K562 (cell line): ENCODE data around the gene FBXW10. TPM values are rescaled to one million over a fixed set of nuclear protein-coding genes. Genes with fewer than 3 reads are reported as not detected.
"Not testable (repeated sequence)": the region's sequence is repeated elsewhere in the genome, so short reads cannot be mapped to it uniquely, and the experiment has no call there.

ENCODE experiments used
- ATAC-seq: fragments of 200-7000 bp; cut with Tn5 transposase; 3 replicates; pipeline ENCODE4 v1.9.1; 2020; ENCODE audit warnings: moderate library complexity
- BruUV-seq: library from RNA; stranded (reverse); fragments of 400-500 nt; replicated peaks from 2 replicates; lab custom pipeline; 2021; lab: Mats Ljungman, UMichigan
- CTCF ChIA-PET: fragments of 300-600 bp; formaldehyde crosslinking; extraction: SDS; loops from one replicate; lab custom pipeline; 2021; ENCODE audit warnings: low intra/inter-chr PET ratio; lab: Yijun Ruan, JAX
- POLR2A ChIA-PET: fragments of 300-600, 350-650 bp; sonication (Branson Sonifier 250); formaldehyde crosslinking; extraction: SDS; loops from one replicate; lab custom pipeline; 2021; ENCODE audit warnings: antibody characterized with exemption, inconsistent platforms; lab: Yijun Ruan, JAX
- DNase-seq, 4 experiments: peaks; one replicate each; pipeline versions ENCODE4 v3.0.0 to v3.0.0-alpha.2; 2011 to 2018; ENCODE audit warnings: low spot score in 3 of 4, mixed read lengths in 3 of 4; ENCODE audit errors: extremely low read depth in 1 of 4
- FAIRE-seq: peaks from 2 replicates; lab custom pipeline; 2011; peaks lifted over from hg19 to GRCh38; lab: Jason Lieb, UNC
- H2AFZ ChIP-seq: 2 replicates; pipeline ENCODE4 v1.6.0; 2011; ENCODE audit warnings: low read depth, low read length, control low read depth, inconsistent platforms
- H3K27ac ChIP-seq: fragments of 200-600 bp; 3 replicates; pipeline ENCODE4 v1.8.0; 2011; ENCODE audit warnings: low read depth, mild to moderate bottlenecking, control low read depth, inconsistent platforms, low read length, moderate library complexity, mixed read lengths; ENCODE audit errors: extremely low read depth
- H3K27me3 ChIP-seq, 2 experiments: fragments of 300-600 bp in 1 of 2; 2 replicates in 1 of 2; 3 replicates in 1 of 2; pipeline versions ENCODE4 v1.6.0 to v1.8.0; 2011; ENCODE audit warnings: inconsistent platforms in 2 of 2, low read length in 2 of 2, mild to moderate bottlenecking in 1 of 2, mixed read lengths in 1 of 2, moderate library complexity in 1 of 2; ENCODE audit not compliant: control insufficient read depth in 2 of 2, insufficient read depth in 2 of 2
- H3K36me3 ChIP-seq: fragments of 300-600 bp; 3 replicates; pipeline ENCODE4 v1.8.0; 2011; ENCODE audit warnings: mild to moderate bottlenecking, low read length, inconsistent platforms; ENCODE audit not compliant: control insufficient read depth, insufficient read depth
- H3K4me1 ChIP-seq, 2 experiments: fragments of 200-600 bp in 1 of 2; replicated peaks in 1 of 2; 2 replicates in 1 of 2; 3 replicates in 1 of 2; pipeline versions ENCODE4 v1.5.1 to v1.8.0; 2011; ENCODE audit warnings: inconsistent platforms in 2 of 2, low read length in 2 of 2, mild to moderate bottlenecking in 1 of 2, mixed read lengths in 1 of 2, moderate library complexity in 1 of 2; ENCODE audit not compliant: control insufficient read depth in 2 of 2, insufficient read depth in 2 of 2
- H3K4me2 ChIP-seq: 2 replicates; pipeline ENCODE4 v1.6.1; 2011; ENCODE audit warnings: low read length, control low read depth, inconsistent platforms, mixed read lengths; ENCODE audit not compliant: insufficient read depth
- H3K4me3 ChIP-seq: fragments of 200-600 bp; sonication (generic), shearing (Covaris generic); 2 replicates; pipeline ENCODE4 v1.5.1; 2016; ENCODE audit warnings: control low read depth, inconsistent platforms
- H3K79me2 ChIP-seq: fragments of 200-600 bp; 3 replicates; pipeline ENCODE4 v1.8.0; 2011; ENCODE audit warnings: low read length, inconsistent platforms; ENCODE audit not compliant: control insufficient read depth, insufficient read depth
- H3K9ac ChIP-seq, 2 experiments: 2 replicates each; pipeline versions ENCODE4 v1.6.0 to v1.6.1; 2011; ENCODE audit warnings: low read depth in 2 of 2, low read length in 2 of 2, control low read depth in 1 of 2, inconsistent platforms in 1 of 2, mild to moderate bottlenecking in 1 of 2, mixed read lengths in 1 of 2; ENCODE audit not compliant: insufficient read depth in 1 of 2
- H3K9me1 ChIP-seq: one replicate; pipeline ENCODE4 v1.6.0; 2011; ENCODE audit warnings: inconsistent platforms, mild to moderate bottlenecking, low read length, moderate library complexity; ENCODE audit not compliant: control insufficient read depth, insufficient read depth
- H3K9me3 ChIP-seq: replicated peaks from 2 replicates; pipeline ENCODE4 v1.5.1; 2011; ENCODE audit warnings: low read depth, low read length, inconsistent platforms; ENCODE audit not compliant: control insufficient read depth, insufficient read depth
- H4K20me1 ChIP-seq: replicated peaks from 2 replicates; pipeline ENCODE4 v1.6.1; 2011; ENCODE audit warnings: low read length, inconsistent platforms, mixed read lengths; ENCODE audit not compliant: control insufficient read depth, insufficient read depth
- WGBS: fragments of 100-300 bp; shearing (Covaris generic); methylation state at CpG from one replicate; pipeline ENCODE4 v1.1.6; 2016; ENCODE audit warnings: low coverage, mixed read lengths; ENCODE audit not compliant: insufficient coverage; ENCODE audit errors: missing lambda C conversion rate; 5-methylcytosine and 5-hydroxymethylcytosine counted together
- in situ Hi-C: fragments of 300-500 bp; cut with MboI; formaldehyde crosslinking; loops from 4 replicates; pipeline ENCODE4 v1.15.0; 2018; ENCODE audit warnings: inconsistent platforms, mixed read lengths
- intact Hi-C: fragments of 100-400 bp; cut with micrococcal nuclease; formaldehyde crosslinking; loops from 2 replicates; pipeline ENCODE4 v1.14.2; 2022
- polyA plus RNA-seq, 8 experiments: library from polyadenylated mRNA; depleted of rRNA in 4 of 8; stranded (reverse) in 5 of 8; unstranded in 3 of 8; fragments of >200 nt; fragmentation: Nextera tagmentation in 2 of 8; fragmentation: Illumina TruSeq in 1 of 8; extraction: Ambion mirVana in 2 of 8; extraction: Trizol in 1 of 8; gene quantifications; 2 replicates each; pipeline versions ENCODE4 v1.2.1 to v1.2.3, GENCODE V29; 2011 to 2014; ENCODE audit warnings: inconsistent platforms in 1 of 8, missing spikeins in 1 of 8
- total RNA-seq, 7 experiments: library from RNA; depleted of rRNA in 6 of 7; stranded (reverse); fragments of >200 nt in 6 of 7; fragmentation: Illumina TruSeq in 2 of 7; extraction: Trizol in 2 of 7; gene quantifications; 2 replicates each; pipeline versions ENCODE4 v1.2.1 to v1.2.3, GENCODE V29; 2011 to 2021; ENCODE audit warnings: low replicate concordance in 1 of 7

Gene FBXW10
- total and polyA plus RNA-seq, 9 of the 15 experiments (the other 6 are each of a cell fraction or from before 2014, with no cell fraction given): not detected

- FAIRE-seq, POLR2A ChIA-PET, CTCF ChIA-PET, H4K20me1 ChIP-seq, H3K4me3 ChIP-seq, H3K9ac ChIP-seq, BruUV-seq, intact Hi-C loops, H3K9me3 ChIP-seq, H3K4me1 ChIP-seq, H3K27me3 ChIP-seq, ATAC-seq, H3K36me3 ChIP-seq, H3K9me1 ChIP-seq, H3K4me2 ChIP-seq, H2AFZ ChIP-seq, H3K27ac ChIP-seq, in situ Hi-C loops, DNase-seq, H3K79me2 ChIP-seq: not testable (repeated sequence)
- WGBS: no CpG with 5 or more reads among the region's 6 CpGs
Measured at GRCh38 chr17:18758344-18758743, 14.5 kb downstream of the FBXW10 start.

DNA sequence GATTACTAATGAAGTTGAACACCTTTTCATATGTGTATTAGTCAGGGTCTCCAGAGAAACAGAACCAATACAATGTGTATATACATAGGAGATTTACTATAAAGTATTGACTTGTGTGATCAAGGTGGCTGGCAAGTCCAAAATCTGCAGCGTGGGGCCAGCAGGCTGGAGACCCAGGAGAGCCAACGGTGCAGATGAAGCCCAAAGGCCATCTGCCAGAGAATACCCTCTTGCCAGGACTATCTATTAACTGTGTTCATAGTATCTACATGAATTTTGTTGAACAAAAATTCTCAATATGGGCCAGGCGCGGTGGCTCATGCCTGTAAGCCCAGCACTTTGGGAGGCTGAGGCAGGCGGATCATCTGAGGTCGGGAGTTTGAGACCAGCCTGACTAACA lies 16.4 kb downstream of the FBXW10 start:
- intact Hi-C loops, H3K79me2 ChIP-seq, BruUV-seq, FAIRE-seq, H4K20me1 ChIP-seq, H3K4me1 ChIP-seq, DNase-seq, H3K27ac ChIP-seq, ATAC-seq, H3K27me3 ChIP-seq, POLR2A ChIA-PET, H3K4me2 ChIP-seq, H3K9me1 ChIP-seq, H3K9ac ChIP-seq, H2AFZ ChIP-seq, H3K36me3 ChIP-seq, H3K9me3 ChIP-seq, CTCF ChIA-PET, H3K4me3 ChIP-seq, in situ Hi-C loops: not testable (repeated sequence)
- 0% methylated on average over 2 of the region's 6 CpGs for WGBS

DNA sequence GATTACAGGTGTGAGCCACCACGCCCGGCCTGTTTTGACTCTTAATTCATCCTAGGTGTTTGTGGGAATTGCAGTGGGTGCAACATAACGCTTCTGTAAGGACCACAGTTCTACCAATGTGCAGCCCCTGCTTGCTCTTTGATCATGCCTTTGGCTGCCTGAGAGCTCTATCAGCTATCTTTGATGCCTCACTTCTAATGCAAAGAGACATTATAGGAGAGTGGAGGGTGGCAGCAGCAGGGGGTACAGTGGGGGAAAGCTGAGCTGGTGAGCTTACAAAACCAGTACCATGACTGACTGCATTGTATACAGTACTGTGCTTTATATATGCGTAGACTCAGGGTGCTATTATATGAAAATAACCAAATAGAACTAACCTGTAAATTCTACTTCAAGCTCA lies 26.7 kb downstream of the FBXW10 start:
- H3K9ac ChIP-seq, CTCF ChIA-PET, H3K4me3 ChIP-seq, H3K9me3 ChIP-seq, BruUV-seq, H3K27ac ChIP-seq, ATAC-seq, H4K20me1 ChIP-seq, H3K4me2 ChIP-seq, H3K4me1 ChIP-seq, H2AFZ ChIP-seq, H3K9me1 ChIP-seq, H3K79me2 ChIP-seq, in situ Hi-C loops, H3K36me3 ChIP-seq, FAIRE-seq, POLR2A ChIA-PET, intact Hi-C loops, DNase-seq: not testable (repeated sequence)
- WGBS: 100% methylated on average over 1 of the region's 4 CpGs
- H3K27me3 ChIP-seq: peaks cover 9 to 17% of the 10 kb centered on the region in 2 experiments

- H3K79me2 ChIP-seq, H4K20me1 ChIP-seq, intact Hi-C loops, DNase-seq, H3K27ac ChIP-seq, FAIRE-seq, H3K4me2 ChIP-seq, in situ Hi-C loops, H3K36me3 ChIP-seq, BruUV-seq, H3K9ac ChIP-seq, H3K9me1 ChIP-seq, ATAC-seq, H3K4me1 ChIP-seq, H2AFZ ChIP-seq, H3K4me3 ChIP-seq, POLR2A ChIA-PET, CTCF ChIA-PET, H3K9me3 ChIP-seq: not testable (repeated sequence)
- H3K27me3 ChIP-seq: peaks cover 9 to 17% of the 10 kb centered on the region in 2 experiments
- 2% methylated on average over 4 of the region's 4 CpGs for WGBS
Measured at GRCh38 chr17:18771066-18771465, 27.2 kb downstream of the FBXW10 start.
